Amygdala (tissue), 56 donors: ENCODE data around the gene ZCRB1.

Experiments used
- DNase-seq, 56 donors: peaks; one replicate each; lab custom pipeline; 2025; lab: John Stamatoyannopoulos, UW

ZCRB1 gene

DNA sequence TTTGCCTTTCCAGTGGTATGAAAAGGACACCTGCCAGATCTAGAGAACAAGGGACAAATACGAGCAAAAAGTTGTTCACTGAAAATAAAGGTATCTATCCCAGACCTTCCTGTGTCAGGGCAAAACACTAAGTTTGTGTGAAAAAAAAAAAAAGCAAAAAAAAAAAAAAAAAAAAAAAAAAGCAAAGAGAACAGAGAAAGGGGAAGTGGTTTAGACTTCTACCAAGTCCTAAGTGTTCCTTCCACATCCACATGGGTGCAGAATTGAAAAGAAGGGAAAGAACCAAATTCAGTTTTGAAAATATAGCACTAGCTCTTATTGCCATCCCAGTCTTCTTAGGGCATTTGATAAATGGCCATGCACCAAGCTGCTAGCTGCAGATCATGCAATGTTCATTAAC, 41.7 kb downstream of the ZCRB1 start:
- DNase-seq: no peak

DNA sequence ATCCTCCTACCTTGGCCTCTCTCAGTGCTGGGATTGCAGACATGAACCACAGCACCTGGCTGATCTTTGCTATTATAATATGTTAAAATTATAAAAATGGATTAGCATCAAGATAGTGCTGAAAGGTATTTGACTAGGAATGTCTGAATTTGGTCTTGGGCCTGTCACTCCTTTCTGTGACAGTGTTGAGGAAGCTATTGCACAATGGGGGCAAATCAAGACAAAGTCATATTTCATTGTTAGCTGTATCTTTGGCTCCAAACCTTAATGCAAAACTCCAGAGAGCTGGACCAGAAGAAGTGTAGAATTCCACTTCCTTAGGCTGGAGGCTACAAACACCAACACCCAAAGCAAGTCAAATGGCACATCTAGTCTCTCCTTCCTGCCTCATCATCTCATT, 42.2 kb downstream of the ZCRB1 start:
- no peak for DNase-seq

- DNase-seq: no peak
Observed at GRCh38 chr12:42282294-42282693, 43.6 kb downstream of the ZCRB1 start.

GRCh38 chr12:42281844-42282243, 44.0 kb downstream of the ZCRB1 start:
- no peak for DNase-seq

- no peak for DNase-seq
Observed at GRCh38 chr12:42281278-42281677, 44.6 kb downstream of the ZCRB1 start.

DNA sequence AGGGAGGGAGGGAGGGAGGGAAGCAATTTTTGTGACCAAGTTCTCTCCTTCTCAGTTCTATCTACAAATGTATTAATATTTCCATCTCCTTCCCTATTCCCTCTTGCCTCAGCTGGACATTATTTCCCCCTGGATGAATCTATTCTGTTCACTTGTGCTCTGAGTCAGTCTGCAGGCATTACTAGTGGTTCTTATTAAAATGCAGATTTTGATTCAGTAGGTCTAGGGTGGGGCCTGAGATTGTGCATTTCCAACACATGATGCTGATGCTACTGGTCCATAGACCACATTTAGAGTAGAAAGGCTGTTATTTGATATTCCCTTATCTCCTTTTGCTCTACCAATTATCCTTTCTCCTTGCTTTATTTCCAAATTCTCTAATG, 47.8 kb downstream of the ZCRB1 start:
- no peak for DNase-seq

GRCh38 chr12:42277396-42278127, 48.3 kb downstream of the ZCRB1 start:
- no peak for DNase-seq

- DNase-seq: no peak
Observed at GRCh38 chr12:42275499-42275898, 50.4 kb downstream of the ZCRB1 start.

- DNase-seq: no peak
Observed at GRCh38 chr12:42273706-42274105, 52.2 kb downstream of the ZCRB1 start.

DNA sequence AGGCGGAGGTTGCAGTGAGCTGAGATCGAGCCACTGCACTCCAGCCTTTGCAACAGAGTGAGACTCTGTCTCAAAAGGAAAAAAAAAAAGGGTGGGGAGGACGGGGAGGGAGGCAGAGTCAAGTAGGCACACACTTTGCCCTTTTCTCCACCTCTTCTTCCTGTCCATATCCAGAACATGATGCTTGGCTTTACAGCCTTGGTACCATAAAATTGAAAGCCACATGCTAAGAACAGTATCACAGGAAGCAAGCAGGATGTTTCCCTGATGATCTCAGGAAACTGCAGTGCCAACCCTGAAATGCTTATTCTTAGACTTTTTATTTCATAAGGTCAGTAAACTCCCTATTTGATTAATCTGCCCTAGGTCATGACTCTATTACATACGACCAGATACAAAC, 55.3 kb downstream of the ZCRB1 start:
- no peak for DNase-seq

GRCh38 chr12:42267413-42268190, 58.3 kb downstream of the ZCRB1 start:
- no peak for DNase-seq

GRCh38 chr12:42266579-42267230, 59.2 kb downstream of the ZCRB1 start:
- DNase-seq: no peak

DNA sequence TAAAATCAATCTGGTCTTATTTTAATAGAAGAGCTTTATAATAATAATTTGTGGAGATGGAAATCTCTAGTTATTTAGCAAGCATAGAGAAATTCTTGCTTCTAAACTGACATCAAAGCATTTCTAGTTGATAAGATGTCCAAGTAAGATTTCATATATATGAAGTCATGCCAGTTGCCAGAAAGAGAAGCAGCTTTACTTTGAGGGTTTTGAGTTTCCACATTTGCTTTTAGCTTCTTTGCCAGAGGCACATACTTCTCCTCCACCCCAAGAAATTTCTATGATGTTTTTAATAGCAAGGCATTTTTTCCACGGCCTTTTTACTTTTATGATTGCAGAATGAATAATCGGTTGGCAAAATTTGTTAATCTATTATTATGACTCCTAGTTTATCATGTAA, 63.6 kb downstream of the ZCRB1 start:
- DNase-seq: no peak
